Breast epithelium (tissue), 3 donors: Measurements from ENCODE around the gene GLIS1.

ENCODE experiments used
- CTCF ChIP-seq, 3 donors: fragments of 450-650 bp; IDR thresholded peaks; one replicate each; pipeline ENCODE4 v1.5.1; 2016 to 2017; ENCODE audit warnings: antibody characterized with exemption in 3 of 3, mild to moderate bottlenecking in 3 of 3, moderate library complexity in 3 of 3
- POLR2A ChIP-seq: fragments of 450-650 bp; IDR thresholded peaks from one replicate; pipeline ENCODE4 v1.6.1; 2016; ENCODE audit warnings: antibody characterized with exemption, mild to moderate bottlenecking, moderate library complexity

DNA sequence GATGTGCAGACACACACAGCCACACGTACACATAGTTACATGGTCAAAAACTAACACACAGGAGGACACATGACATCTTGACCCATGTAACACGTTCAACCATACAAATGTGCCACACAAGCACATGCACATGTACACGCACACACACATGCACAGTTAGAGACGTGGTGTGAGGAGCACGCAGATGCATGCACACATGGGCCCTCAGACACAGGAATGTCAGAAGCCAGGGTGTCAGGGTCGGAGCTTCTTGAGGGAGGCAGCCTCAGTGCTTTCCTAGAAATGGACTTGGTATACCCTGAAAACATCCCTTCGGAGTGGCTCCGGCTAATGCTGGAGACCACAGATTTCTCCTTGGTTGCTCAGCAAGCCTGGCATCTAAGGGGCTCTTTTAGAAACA lies 165.4 kb downstream of the GLIS1 start:
- TF ChIP-seq CTCF (IDR thresholded peaks at IDR 0.05) (no peak), POLR2A (no peak)
